ENCODE results near the gene EFCAB12. TPM values are rescaled to one million over a fixed set of nuclear protein-coding genes. Genes with fewer than 3 reads are reported as not detected.

The EFCAB12 gene
- total and polyA plus RNA-seq, 2 of the 13 experiments (the other 11 are each of a cell fraction or from before 2014, with no cell fraction given) = 0.31 to 2.4 TPM

- DNase-seq (ENCODE audit: low spot score) = no peak
- no peaks in the 10 kb centered on the region for H3K9me3 ChIP-seq (ENCODE audit: low read length)
- TF ChIP-seq ZBTB43 (CRISPR knock-in tag; conservative IDR thresholded peaks at IDR 0.05) = no peak
- peak; percentile 42; the same call in 1 of the 2 replicates for TF ChIP-seq ZSCAN25 (CRISPR knock-in tag; IDR thresholded peaks at IDR 0.05)
- no peaks in the 10 kb centered on the region; a peak in 1 of 5 replicates for H3K27me3 ChIP-seq (ENCODE audit: control insufficient read depth in 1 of 2, insufficient read depth in 2 of 2, low read length in 2 of 2)
- in situ Hi-C loops (cut with HindIII; ENCODE audit: extremely low pct_ligation_motif_present, low pct_unique_long_range_greater_than_20kb) = no loop called here
- peaks cover 9% of the 10 kb centered on the region for H3K79me2 ChIP-seq (ENCODE audit: insufficient read depth, low read length)
- no peaks in the 10 kb centered on the region for H3K36me3 ChIP-seq (replicated peaks in 1 of 2; ENCODE audit: control insufficient read depth in 1 of 2, insufficient read depth in 2 of 2, low read length in 2 of 2)
- no peak overlapping the region for H2AFZ ChIP-seq (ENCODE audit: low read length)
- H4K20me1 ChIP-seq (ENCODE audit: insufficient read depth, low read length) = no peaks in the 10 kb centered on the region
- no peak for ATAC-seq
- no TSS peak for BruUV-seq (replicated peaks)
- 80% methylated on average over 4 of the region's 7 CpGs for WGBS (ENCODE audit: low lambda C conversion rate)
- ChIA-PET CTCF (ENCODE audit: low intra/inter-chr PET ratio, low total read pairs) (no interaction called here), POLR2A (interaction anchor here (1.2 kb wide), 1 partner anchor 10 kb away, joined by 3 read pairs; no protein-coding TSS in a partner anchor)
- no peak overlapping the region for H3K4me2 ChIP-seq (ENCODE audit: low read depth, low read length)
- no peak overlapping the region for H3K9ac ChIP-seq (ENCODE audit: insufficient read depth, low read depth, low read length)
- H3K4me3 ChIP-seq (replicated peaks in 1 of 3; ENCODE audit: insufficient read depth in 1 of 3, low read depth in 2 of 3, low read length in 3 of 3) = no peak overlapping the region
- FAIRE-seq = no peak
- H3K27ac ChIP-seq (ENCODE audit: extremely low read length, insufficient read depth, low read length) = no peak overlapping the region
- intact Hi-C loops (cut with micrococcal nuclease; ENCODE audit: unreplicated experiment) = no loop called here
- H3K4me1 ChIP-seq (ENCODE audit: insufficient read depth, low read length) = peaks cover 34% of the 10 kb centered on the region
These were observed 25.0 kb downstream of the EFCAB12 start for GRCh38 chr3:129403450-129403849.

GRCh38 chr3:129402616-129403015 is 25.8 kb downstream of the EFCAB12 start:
- Histone ChIP-seq H3K4me1 (ENCODE audit: insufficient read depth, low read length) (peaks cover 42% of the 10 kb centered on the region), H3K79me2 (ENCODE audit: insufficient read depth, low read length) (peaks cover 17% of the 10 kb centered on the region), H3K9ac (ENCODE audit: insufficient read depth, low read depth, low read length) (no peak overlapping the region), H3K4me2 (ENCODE audit: low read depth, low read length) (peak overlapping the region; percentile 37; the same call in 1 of the 2 replicates), H2AFZ (ENCODE audit: low read length) (no peak overlapping the region), H3K27me3 (ENCODE audit: control insufficient read depth in 1 of 2, insufficient read depth in 2 of 2, low read length in 2 of 2) (no peaks in the 10 kb centered on the region; a peak in 1 of 5 replicates), H4K20me1 (ENCODE audit: insufficient read depth, low read length) (no peaks in the 10 kb centered on the region), H3K27ac (ENCODE audit: extremely low read length, insufficient read depth, low read length) (no peak overlapping the region), H3K9me3 (ENCODE audit: low read length) (no peaks in the 10 kb centered on the region), H3K36me3 (replicated peaks in 1 of 2; ENCODE audit: control insufficient read depth in 1 of 2, insufficient read depth in 2 of 2, low read length in 2 of 2) (no peaks in the 10 kb centered on the region), H3K4me3 (replicated peaks in 1 of 3; ENCODE audit: insufficient read depth in 1 of 3, low read depth in 2 of 3, low read length in 3 of 3) (no peak overlapping the region)
- WGBS (ENCODE audit: low lambda C conversion rate) = 67% methylated on average over 4 of the region's 4 CpGs
- in situ Hi-C loops (cut with HindIII; ENCODE audit: extremely low pct_ligation_motif_present, low pct_unique_long_range_greater_than_20kb) (no loop called here), intact Hi-C loops (cut with micrococcal nuclease; ENCODE audit: unreplicated experiment) (no loop called here)
- BruUV-seq (replicated peaks) = no TSS peak
- ATAC-seq (no peak), DNase-seq (ENCODE audit: low spot score) (no peak), FAIRE-seq (no peak)
- ChIA-PET POLR2A (interaction anchor here (1.2 to 1.7 kb wide), 2 partner anchors 11 to 12 kb away, joined by 3 to 4 read pairs; no protein-coding TSS in a partner anchor), CTCF (ENCODE audit: low intra/inter-chr PET ratio, low total read pairs) (no interaction called here)
- TF ChIP-seq, protein P1, sequence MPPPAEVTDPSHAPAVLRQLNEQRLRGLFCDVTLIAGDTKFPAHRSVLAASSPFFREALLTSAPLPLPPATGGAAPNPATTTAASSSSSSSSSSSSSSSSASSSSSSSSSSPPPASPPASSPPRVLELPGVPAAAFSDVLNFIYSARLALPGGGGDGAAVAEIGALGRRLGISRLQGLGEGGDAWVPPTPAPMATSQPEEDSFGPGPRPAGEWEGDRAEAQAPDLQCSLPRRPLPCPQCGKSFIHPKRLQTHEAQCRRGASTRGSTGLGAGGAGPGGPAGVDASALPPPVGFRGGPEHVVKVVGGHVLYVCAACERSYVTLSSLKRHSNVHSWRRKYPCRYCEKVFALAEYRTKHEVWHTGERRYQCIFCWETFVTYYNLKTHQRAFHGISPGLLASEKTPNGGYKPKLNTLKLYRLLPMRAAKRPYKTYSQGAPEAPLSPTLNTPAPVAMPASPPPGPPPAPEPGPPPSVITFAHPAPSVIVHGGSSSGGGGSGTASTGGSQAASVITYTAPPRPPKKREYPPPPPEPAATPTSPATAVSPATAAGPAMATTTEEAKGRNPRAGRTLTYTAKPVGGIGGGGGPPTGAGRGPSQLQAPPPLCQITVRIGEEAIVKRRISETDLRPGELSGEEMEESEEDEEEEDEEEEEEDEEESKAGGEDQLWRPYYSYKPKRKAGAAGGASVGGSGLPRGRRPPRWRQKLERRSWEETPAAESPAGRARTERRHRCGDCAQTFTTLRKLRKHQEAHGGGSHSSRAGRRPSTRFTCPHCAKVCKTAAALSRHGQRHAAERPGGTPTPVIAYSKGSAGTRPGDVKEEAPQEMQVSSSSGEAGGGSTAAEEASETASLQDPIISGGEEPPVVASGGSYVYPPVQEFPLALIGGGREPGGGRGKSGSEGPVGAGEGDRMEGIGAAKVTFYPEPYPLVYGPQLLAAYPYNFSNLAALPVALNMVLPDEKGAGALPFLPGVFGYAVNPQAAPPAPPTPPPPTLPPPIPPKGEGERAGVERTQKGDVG (CRISPR knock-in tag; IDR thresholded peaks at IDR 0.05; ENCODE audit: borderline replicate concordance) = no peak
- TF ChIP-seq ZFP36 (IDR thresholded peaks at IDR 0.05; ENCODE audit: borderline replicate concordance, low read depth, low read length, partially characterized antibody) (no peak), CSRNP1 (CRISPR knock-in tag; IDR thresholded peaks at IDR 0.05) (no peak), NCOA2 (CRISPR knock-in tag; IDR thresholded peaks at IDR 0.05) (no peak)
- TF ChIP-seq, protein P2, sequence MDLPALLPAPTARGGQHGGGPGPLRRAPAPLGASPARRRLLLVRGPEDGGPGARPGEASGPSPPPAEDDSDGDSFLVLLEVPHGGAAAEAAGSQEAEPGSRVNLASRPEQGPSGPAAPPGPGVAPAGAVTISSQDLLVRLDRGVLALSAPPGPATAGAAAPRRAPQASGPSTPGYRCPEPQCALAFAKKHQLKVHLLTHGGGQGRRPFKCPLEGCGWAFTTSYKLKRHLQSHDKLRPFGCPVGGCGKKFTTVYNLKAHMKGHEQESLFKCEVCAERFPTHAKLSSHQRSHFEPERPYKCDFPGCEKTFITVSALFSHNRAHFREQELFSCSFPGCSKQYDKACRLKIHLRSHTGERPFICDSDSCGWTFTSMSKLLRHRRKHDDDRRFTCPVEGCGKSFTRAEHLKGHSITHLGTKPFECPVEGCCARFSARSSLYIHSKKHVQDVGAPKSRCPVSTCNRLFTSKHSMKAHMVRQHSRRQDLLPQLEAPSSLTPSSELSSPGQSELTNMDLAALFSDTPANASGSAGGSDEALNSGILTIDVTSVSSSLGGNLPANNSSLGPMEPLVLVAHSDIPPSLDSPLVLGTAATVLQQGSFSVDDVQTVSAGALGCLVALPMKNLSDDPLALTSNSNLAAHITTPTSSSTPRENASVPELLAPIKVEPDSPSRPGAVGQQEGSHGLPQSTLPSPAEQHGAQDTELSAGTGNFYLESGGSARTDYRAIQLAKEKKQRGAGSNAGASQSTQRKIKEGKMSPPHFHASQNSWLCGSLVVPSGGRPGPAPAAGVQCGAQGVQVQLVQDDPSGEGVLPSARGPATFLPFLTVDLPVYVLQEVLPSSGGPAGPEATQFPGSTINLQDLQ (CRISPR knock-in tag; IDR thresholded peaks at IDR 0.05) = no peak

Measured in HepG2 (cell line).